ENCODE data around the gene AGFG1.
A peak's percentile ranks its signal among the peaks of the same experiment; 100 is the strongest.

The AGFG1 gene

GRCh38 chr2:227462462-227462951, 9.4 kb upstream of the AGFG1 start:
- Histone ChIP-seq H3K36me3 (replicated peaks) (no peaks in the 10 kb centered on the region), H3K4me3 (ENCODE audit: low read depth, low read length) (no peak overlapping the region), H3K27ac (no peak overlapping the region), H3K27me3 (replicated peaks) (no peaks in the 10 kb centered on the region)
- in situ Hi-C loops (cut with HindIII; ENCODE audit: low pct_ligation_motif_present, low sequenced_read_pairs) = no loop called here
- no peak for TF ChIP-seq CTCF (IDR thresholded peaks at IDR 0.05; ENCODE audit: low read depth, low read length, missing control alignments)
- DNase-seq = no peak

GRCh38 chr2:227462972-227463931, 8.7 kb upstream of the AGFG1 start:
- no peaks in the 10 kb centered on the region for H3K27me3 ChIP-seq (replicated peaks)
- H3K36me3 ChIP-seq (replicated peaks) = no peaks in the 10 kb centered on the region
- H3K4me3 ChIP-seq (ENCODE audit: low read depth, low read length) = no peak overlapping the region
- TF ChIP-seq CTCF (IDR thresholded peaks at IDR 0.05; ENCODE audit: low read depth, low read length, missing control alignments) = no peak
- H3K27ac ChIP-seq = no peak overlapping the region
- DNase-seq = no peak
- in situ Hi-C loops (cut with HindIII; ENCODE audit: low pct_ligation_motif_present, low sequenced_read_pairs) = no loop called here

- in situ Hi-C loops (cut with HindIII; ENCODE audit: low pct_ligation_motif_present, low sequenced_read_pairs) = no loop called here
- Histone ChIP-seq H3K4me3 (ENCODE audit: low read depth, low read length) (no peak overlapping the region), H3K27ac (no peak overlapping the region), H3K27me3 (replicated peaks) (no peaks in the 10 kb centered on the region), H3K36me3 (replicated peaks) (no peaks in the 10 kb centered on the region)
- no peak for TF ChIP-seq CTCF (IDR thresholded peaks at IDR 0.05; ENCODE audit: low read depth, low read length, missing control alignments)
- no peak for DNase-seq
Observed at GRCh38 chr2:227464361-227464760, 7.6 kb upstream of the AGFG1 start.

DNA sequence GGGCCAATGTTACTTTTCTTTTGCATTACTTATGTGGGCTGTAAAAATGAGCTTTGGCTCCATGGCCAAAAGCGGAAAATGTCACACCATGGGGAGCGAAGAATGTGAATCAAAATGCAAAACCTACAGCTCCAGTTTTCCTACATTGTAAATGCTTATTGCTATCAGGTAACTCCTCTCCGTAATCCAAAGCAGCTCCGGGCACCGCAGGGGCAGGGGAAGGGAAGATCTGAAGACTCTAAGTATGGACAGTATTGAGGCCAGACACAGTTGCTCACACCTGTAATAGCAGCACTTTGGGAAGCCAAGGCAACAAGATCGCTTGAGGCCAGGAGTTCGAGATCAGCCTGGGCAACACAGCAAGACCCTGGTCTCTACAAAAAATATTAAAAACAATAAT, 7.1 kb upstream of the AGFG1 start:
- no peaks in the 10 kb centered on the region for H3K27me3 ChIP-seq (replicated peaks)
- H3K27ac ChIP-seq = no peak overlapping the region
- no peaks in the 10 kb centered on the region for H3K36me3 ChIP-seq (replicated peaks)
- no peak for TF ChIP-seq CTCF (IDR thresholded peaks at IDR 0.05; ENCODE audit: low read depth, low read length, missing control alignments)
- no peak overlapping the region for H3K4me3 ChIP-seq (ENCODE audit: low read depth, low read length)
- no peak for DNase-seq
- in situ Hi-C loops (cut with HindIII; ENCODE audit: low pct_ligation_motif_present, low sequenced_read_pairs) = no loop called here

GRCh38 chr2:227466887-227467600, 4.9 kb upstream of the AGFG1 start:
- peak overlapping the region; percentile 66 for H3K27ac ChIP-seq
- H3K27me3 ChIP-seq (replicated peaks) = no peaks in the 10 kb centered on the region
- H3K4me3 ChIP-seq (ENCODE audit: low read depth, low read length) = no peak overlapping the region
- in situ Hi-C loops (cut with HindIII; ENCODE audit: low pct_ligation_motif_present, low sequenced_read_pairs) = no loop called here
- no peaks in the 10 kb centered on the region for H3K36me3 ChIP-seq (replicated peaks)
- DNase-seq = no peak
- TF ChIP-seq CTCF (IDR thresholded peaks at IDR 0.05; ENCODE audit: low read depth, low read length, missing control alignments) = no peak

Data from brain microvascular endothelial cell (primary cell).